ENCODE measurements around the gene SEC24C.

GRCh38 chr10:73803680-73804286, 59.6 kb downstream of the SEC24C start:
- no peak for TF ChIP-seq CTCF (IDR thresholded peaks at IDR 0.05)
- TF ChIP-seq POLR2A (IDR thresholded peaks at IDR 0.05; ENCODE audit: low read depth) = no peak

All from esophagus muscularis mucosa (tissue), 3 donors.